Gastroesophageal sphincter (tissue), 4 donors: ENCODE measurements around the gene PDE4C. TPM values are rescaled to one million over a fixed set of nuclear protein-coding genes. Genes with fewer than 3 reads are reported as not detected.

Source experiments
- ATAC-seq: fragments of 150-250 bp; one replicate; pipeline ENCODE4 v1.9.1; 2016; ENCODE audit warnings: mild to moderate bottlenecking, moderate library complexity
- H3K27ac ChIP-seq, 4 donors: fragments of 200-600 bp; sonication (generic) in 3 of 4; 1 replicate in 3 of 4; 2 replicates in 1 of 4; pipeline ENCODE4 v1.5.1; 2016 to 2019
- H3K27me3 ChIP-seq: fragments of 200-600 bp; sonication (generic); one replicate; pipeline ENCODE4 v1.5.1; 2019
- H3K36me3 ChIP-seq, 2 donors: fragments of 200-600 bp; sonication (generic); one replicate each; pipeline ENCODE4 v1.5.1; 2019; ENCODE audit warnings: control low read depth in 1 of 2
- H3K4me1 ChIP-seq, 3 donors: fragments of 200-600 bp; sonication (generic); 1 replicate in 2 of 3; 2 replicates in 1 of 3; pipeline ENCODE4 v1.5.1; 2016 to 2019; ENCODE audit warnings: control low read depth in 2 of 3
- H3K4me3 ChIP-seq, 2 donors: fragments of 200-600 bp; sonication (generic); one replicate each; pipeline ENCODE4 v1.5.1; 2019; ENCODE audit warnings: mild to moderate bottlenecking in 1 of 2, moderate library complexity in 1 of 2
- H3K9me3 ChIP-seq, 3 donors: fragments of 200-600 bp; sonication (generic); one replicate each; pipeline ENCODE4 v1.5.1; 2017 to 2019; ENCODE audit warnings: control low read depth in 2 of 3
- EP300 ChIP-seq: sonication (generic); formaldehyde crosslinking; IDR thresholded peaks from one replicate; pipeline ENCODE4 v1.6.1; 2017; ENCODE audit warnings: antibody characterized with exemption, mild to moderate bottlenecking
- POLR2A ChIP-seq, 2 donors: fragments of 450-650 bp; IDR thresholded peaks; one replicate each; pipeline ENCODE4 v1.6.1; 2017; ENCODE audit warnings: antibody characterized with exemption in 2 of 2, mild to moderate bottlenecking in 2 of 2, moderate library complexity in 1 of 2
- POLR2AphosphoS5 ChIP-seq: sonication (generic); formaldehyde crosslinking; IDR thresholded peaks from one replicate; pipeline ENCODE4 v1.6.1; 2017; ENCODE audit warnings: antibody characterized with exemption
- whole genome bisulfite sequencing, 2 donors: methylation state at CpG; one replicate each; pipeline ENCODE4 v1.1.5; 2018; ENCODE audit warnings: low coverage in 1 of 2; 5-methylcytosine and 5-hydroxymethylcytosine counted together
- total RNA-seq, 4 donors: library from RNA; depleted of rRNA; stranded (reverse); fragments of >200 nt; gene quantifications; one replicate each; pipeline ENCODE4 v1.1.0, GENCODE V29; 2016
- TF ChIP-seq, protein P1 (sequence below), 4 experiments: fragments of 200-600 bp in 2 of 4; fragments of 450-650 bp in 2 of 4; sonication (generic) in 1 of 4; IDR thresholded peaks; one replicate each; pipeline ENCODE4 v1.5.1; 2017 to 2019; ENCODE audit warnings: antibody characterized with exemption in 4 of 4, mild to moderate bottlenecking in 2 of 4, moderate library complexity in 2 of 4

The PDE4C gene
- total RNA-seq, 4 donors from 2014 or later: 0.35 to 2.3 (median 0.53) TPM

DNA sequence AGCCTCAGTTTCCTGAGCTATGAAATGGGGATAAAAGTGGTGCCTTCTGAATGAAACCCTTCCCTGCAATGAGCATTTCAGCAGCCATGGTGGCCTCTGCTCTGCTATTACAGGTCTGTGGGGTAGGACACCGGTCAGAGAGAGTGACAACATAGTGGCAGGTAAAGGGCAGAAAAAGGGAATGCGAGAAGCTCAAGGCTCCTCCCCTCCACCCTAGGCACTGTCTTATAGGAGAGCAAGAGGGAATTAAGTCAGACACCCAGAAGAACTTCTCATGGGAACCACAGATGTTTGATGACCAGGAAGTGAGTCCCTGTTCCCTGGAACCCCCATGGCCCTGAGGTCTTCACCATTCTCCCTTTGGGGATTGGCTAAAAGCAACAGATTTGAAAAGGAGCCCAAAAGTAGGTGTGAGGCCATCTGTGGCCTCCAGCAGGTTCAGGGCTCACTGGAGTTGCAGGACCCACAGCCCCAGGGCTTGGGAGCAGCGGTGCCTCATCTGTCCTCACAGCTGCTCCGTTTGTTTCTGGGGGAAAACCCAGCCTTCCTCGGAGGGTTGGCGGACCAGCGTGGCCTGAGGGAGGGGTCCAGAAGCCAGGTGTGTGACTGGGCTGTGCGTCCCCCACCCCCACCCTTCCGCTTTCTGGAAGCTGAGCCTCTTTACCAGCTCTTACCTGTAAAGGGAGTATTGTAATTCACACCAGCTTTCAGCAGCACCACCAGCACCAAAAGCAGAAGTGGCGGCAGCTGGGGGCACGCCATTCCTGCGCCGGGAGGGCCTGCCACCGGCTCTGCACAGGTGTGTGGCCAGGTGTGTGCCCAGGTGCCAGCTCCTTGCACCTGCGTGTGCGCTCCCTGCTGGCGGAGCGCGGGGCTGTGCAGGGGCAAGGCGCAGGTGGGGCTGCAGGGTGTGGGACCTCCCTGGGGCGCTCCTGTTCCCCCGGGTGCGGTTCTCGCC, 28.6 kb upstream of the PDE4C start:
- Histone ChIP-seq H3K4me1 (no peaks in the 10 kb centered on the region), H3K4me3 (no peak overlapping the region), H3K27me3 (peaks cover 33% of the 10 kb centered on the region), H3K27ac (no peak overlapping the region), H3K9me3 (peaks cover 0 to 6% (median 0%) of the 10 kb centered on the region in 3 donors), H3K36me3 (peaks cover 0 to 22% of the 10 kb centered on the region in 2 donors)
- ATAC-seq: no peak
- TF ChIP-seq, protein P1, sequence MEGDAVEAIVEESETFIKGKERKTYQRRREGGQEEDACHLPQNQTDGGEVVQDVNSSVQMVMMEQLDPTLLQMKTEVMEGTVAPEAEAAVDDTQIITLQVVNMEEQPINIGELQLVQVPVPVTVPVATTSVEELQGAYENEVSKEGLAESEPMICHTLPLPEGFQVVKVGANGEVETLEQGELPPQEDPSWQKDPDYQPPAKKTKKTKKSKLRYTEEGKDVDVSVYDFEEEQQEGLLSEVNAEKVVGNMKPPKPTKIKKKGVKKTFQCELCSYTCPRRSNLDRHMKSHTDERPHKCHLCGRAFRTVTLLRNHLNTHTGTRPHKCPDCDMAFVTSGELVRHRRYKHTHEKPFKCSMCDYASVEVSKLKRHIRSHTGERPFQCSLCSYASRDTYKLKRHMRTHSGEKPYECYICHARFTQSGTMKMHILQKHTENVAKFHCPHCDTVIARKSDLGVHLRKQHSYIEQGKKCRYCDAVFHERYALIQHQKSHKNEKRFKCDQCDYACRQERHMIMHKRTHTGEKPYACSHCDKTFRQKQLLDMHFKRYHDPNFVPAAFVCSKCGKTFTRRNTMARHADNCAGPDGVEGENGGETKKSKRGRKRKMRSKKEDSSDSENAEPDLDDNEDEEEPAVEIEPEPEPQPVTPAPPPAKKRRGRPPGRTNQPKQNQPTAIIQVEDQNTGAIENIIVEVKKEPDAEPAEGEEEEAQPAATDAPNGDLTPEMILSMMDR (IDR thresholded peaks at IDR 0.05): no peak
- TF ChIP-seq POLR2AphosphoS5: no peak
- TF ChIP-seq EP300: no peak
- TF ChIP-seq POLR2A (IDR thresholded peaks at IDR 0.05): no peak
- 13 to 36% methylated on average over 3 to 4 of the region's 24 CpGs for WGBS, 2 donors

DNA sequence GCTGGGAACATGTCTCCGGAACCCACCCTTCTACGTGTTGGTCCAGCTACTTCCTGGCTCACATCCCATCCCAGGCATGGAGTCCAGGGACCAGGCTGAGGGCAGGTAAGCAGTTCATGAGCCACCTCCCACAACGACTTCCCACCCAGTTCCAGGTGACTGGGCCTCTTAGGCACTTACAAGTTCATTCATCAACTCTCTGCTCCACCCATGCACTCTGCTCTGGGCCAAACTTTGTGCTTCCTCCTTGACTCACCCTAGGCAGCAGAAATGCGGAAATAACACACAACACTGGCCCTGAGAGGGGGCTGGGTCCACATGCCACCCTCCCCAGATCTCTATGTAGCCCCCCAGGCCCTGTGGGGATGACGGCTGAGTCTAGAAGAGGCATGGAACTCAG, 27.5 kb upstream of the PDE4C start:
- peaks cover 0 to 6% (median 0%) of the 10 kb centered on the region in 3 donors for H3K9me3 ChIP-seq
- H3K36me3 ChIP-seq: peaks cover 0 to 22% of the 10 kb centered on the region in 2 donors
- H3K27me3 ChIP-seq: peaks cover 33% of the 10 kb centered on the region
- no peak for TF ChIP-seq POLR2A (IDR thresholded peaks at IDR 0.05)
- no peak for TF ChIP-seq POLR2AphosphoS5
- TF ChIP-seq, protein P1 (IDR thresholded peaks at IDR 0.05): no peak
- TF ChIP-seq EP300: no peak
- H3K4me1 ChIP-seq: no peaks in the 10 kb centered on the region
- no peak overlapping the region for H3K4me3 ChIP-seq
- no peak for ATAC-seq
- WGBS, 2 donors: 33 to 38% methylated on average over 3 of the region's 5 CpGs
- no peak overlapping the region for H3K27ac ChIP-seq

DNA sequence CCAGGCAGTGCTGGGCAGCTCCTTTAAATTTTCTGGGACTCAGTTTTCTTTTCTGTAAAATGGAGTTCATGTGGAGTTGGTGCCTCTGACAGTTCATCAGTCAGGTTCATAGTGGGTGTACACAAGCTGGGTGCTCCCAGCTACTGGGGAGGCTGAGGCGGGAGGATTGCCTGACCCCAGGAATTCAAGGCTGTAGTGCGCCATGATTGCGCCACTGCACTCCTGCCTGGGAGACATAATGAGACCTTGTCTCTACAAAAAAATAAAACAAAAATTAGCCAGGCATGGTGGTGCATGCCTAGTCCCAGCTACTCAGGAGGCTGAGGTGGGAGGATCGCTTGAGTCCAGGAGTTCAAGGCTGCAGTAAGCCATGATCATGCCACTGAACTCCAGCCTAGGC, 26.9 kb upstream of the PDE4C start:
- H3K4me1 ChIP-seq: no peaks in the 10 kb centered on the region
- ATAC-seq: no peak
- no peak overlapping the region for H3K27ac ChIP-seq
- peaks cover 0 to 17% of the 10 kb centered on the region in 2 donors for H3K36me3 ChIP-seq
- peaks cover 33% of the 10 kb centered on the region for H3K27me3 ChIP-seq
- H3K4me3 ChIP-seq: no peak overlapping the region
- H3K9me3 ChIP-seq: peaks cover 0 to 6% (median 0%) of the 10 kb centered on the region in 3 donors
- TF ChIP-seq POLR2A (IDR thresholded peaks at IDR 0.05) (no peak), EP300 (no peak)
- TF ChIP-seq, protein P1 (IDR thresholded peaks at IDR 0.05): no peak
- WGBS, 2 donors: 100% methylated on average over 1 of the region's 4 CpGs; no CpG with 5 or more reads in 1 of the 2 donors

DNA sequence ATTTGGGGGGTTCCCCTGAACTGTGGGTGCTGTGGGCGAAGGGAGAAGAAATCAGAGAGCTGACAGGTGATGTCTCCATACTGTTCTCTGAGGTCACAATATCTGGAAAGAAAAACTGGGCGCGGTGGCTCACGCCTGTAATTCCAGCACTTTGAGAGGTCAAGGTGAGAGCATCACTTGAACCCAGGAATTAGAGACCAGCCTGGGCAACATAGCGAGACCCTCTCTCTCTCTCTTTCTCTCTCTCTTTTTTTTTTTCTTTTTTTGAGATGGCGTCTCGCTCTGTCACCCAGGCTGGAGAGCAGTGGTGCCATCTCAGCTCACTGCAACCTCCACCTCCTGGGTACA, 26.1 kb upstream of the PDE4C start:
- no peak overlapping the region for H3K27ac ChIP-seq
- no peaks in the 10 kb centered on the region for H3K4me1 ChIP-seq
- no peak overlapping the region for H3K4me3 ChIP-seq
- no peak for ATAC-seq
- peaks cover 0 to 6% (median 0%) of the 10 kb centered on the region in 3 donors for H3K9me3 ChIP-seq
- peaks cover 33% of the 10 kb centered on the region for H3K27me3 ChIP-seq
- TF ChIP-seq EP300 (no peak), POLR2A (IDR thresholded peaks at IDR 0.05) (no peak), POLR2AphosphoS5 (no peak)
- TF ChIP-seq, protein P1 (IDR thresholded peaks at IDR 0.05): no peak
- peaks cover 0 to 9% of the 10 kb centered on the region in 2 donors for H3K36me3 ChIP-seq
- WGBS, 2 donors: 75 to 93% methylated on average over 3 to 6 of the region's 7 CpGs
